NCI-H2107 treated with DMSO at 0.1 percent for 48 hours (cell line): ENCODE measurements around the gene PIK3R4.

ENCODE experiments used
- DNase-seq: peaks from one replicate; lab custom pipeline; 2025; ENCODE audit not compliant: unreplicated experiment; lab: John Stamatoyannopoulos, UW

Gene PIK3R4

DNA sequence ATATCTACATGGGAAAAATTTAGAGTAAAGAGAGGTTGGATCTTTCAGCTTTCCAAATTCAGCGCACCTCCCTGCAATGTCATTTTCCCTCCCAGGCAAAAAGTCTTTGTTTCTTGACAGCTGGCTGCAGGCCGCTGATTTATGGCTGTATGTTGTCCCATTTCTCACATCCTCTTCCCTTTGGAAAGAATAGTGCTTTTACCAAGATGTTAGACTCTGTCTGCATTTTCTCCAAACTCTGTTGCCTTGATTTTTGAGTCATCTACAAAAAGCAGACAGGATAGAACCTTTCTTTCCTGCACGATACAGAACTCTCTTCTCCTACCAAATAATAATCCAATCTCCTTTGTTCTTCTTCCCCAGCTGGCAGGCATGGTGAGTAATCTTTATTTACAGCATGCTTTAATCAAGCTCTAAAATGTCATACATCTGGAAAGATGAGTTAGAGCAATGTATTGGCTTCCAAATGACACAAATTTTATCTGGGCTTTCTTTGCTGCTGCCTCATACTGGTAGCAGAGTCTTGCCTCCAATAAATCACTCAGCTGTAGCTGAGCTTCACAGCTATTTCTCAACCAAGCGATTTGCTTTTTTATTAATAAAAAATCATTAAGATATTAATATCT, 101.9 kb downstream of the PIK3R4 start:
- DNase-seq: no peak

DNA sequence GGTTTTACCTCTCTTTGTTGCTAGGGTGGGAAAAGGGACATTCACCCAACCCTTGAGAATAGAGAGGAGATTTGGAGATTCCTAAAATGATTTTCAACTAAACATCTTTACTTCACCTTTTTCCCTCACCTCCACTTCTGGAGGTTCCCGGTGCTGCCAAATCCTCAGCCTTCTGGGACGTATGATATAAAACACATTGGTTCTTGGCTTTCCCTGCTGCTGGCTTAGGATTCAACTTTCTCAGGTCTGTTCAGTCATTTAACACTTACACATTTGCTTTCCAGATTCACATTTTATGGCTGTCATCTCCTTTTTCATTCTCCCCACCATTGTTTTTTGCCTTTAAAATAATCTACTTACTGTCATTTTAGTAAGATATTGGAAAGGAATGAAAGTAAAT, 106.6 kb downstream of the PIK3R4 start:
- DNase-seq: no peak

DNA sequence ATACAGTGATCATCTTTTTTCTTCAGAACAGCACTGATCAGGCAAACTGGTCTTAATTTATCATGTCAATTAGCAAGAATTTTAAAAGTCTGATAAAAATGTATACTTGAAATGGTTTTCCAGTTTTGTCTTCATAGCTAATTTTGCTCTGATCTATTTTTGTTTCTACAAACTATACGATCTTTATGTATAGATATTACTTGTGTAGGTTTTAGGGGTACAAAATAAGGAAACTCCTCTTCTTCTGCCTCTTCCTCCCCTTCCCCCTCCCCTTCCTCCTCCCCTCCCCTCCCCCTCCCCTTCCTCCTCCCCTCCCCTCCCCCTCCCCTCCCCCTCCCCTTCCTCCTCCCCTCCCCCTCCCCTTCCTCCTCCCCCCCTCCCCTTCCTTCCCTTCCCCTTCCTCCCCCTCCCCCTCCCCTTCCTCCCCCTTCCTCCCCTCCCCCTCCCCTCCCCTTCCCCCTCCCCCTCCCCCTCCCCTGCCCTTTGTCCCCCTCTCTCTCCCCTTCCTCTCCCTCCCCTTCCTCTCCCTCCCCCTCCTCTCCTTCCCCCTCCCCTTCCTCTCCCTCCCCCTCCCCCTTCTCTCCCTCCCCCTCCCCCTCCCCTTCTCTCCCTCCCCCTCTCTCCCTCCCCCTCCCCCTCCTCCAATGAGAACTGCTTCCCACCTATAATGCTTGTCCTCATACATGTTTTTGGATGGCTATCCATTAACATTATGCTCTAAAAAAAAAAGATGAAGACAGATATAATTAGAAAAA, 110.0 kb downstream of the PIK3R4 start:
- DNase-seq: no peak

DNA sequence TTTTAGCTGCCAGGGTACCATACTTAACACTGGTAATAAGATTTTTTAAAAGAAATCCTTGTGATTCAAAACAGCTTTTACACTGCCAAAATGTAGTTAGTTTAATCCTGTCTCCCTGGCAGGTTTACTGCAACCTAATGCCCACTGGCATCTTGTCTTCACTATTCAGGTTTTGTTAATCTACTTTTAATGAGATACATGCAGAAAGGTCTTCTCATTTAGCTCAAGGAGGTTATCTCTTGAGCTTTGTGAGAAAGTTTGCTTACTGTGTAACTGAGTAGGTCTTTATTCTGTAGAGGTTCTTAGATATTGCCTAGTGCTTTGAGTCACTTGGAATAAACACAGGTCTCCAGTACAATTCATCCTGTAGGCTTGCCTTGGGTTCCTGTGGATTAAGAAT, 110.7 kb downstream of the PIK3R4 start:
- DNase-seq: no peak

DNA sequence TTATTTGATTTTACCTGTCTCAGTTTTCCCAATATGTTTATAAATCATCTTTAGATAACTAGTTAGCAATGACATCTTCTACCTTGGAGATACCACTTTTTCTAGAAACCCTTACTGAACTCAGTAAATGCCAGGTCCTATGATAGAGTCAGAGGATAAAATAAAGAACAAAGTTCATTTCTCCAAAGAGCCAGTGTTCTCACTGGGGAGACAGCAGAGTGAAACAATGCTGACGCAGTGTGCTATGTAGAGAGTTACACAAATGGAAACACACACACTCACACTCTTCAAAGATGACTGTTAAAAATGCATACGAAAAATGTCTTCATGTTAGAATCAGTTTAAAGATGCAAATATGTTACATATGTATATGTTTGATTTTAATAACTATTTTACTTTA, 111.3 kb downstream of the PIK3R4 start:
- no peak for DNase-seq
